ENCODE results near the gene GRAMD2A. TPM values are rescaled to one million over a fixed set of nuclear protein-coding genes. Genes with fewer than 3 reads are reported as not detected.

GRAMD2A gene
- total and polyA plus RNA-seq, 10 of the 15 experiments (the other 5 are each of a cell fraction or from before 2014, with no cell fraction given), result 0.02 to 0.35 TPM; not detected in 8

GRCh38 chr15:72118017-72118978 lies 79.3 kb downstream of the GRAMD2A start, which contains the start of the genes MYO9A and SENP8 (continued):
- peak; percentile 26; the same call in 1 of the 2 replicates for TF ChIP-seq NR2C1 (IDR thresholded peaks at IDR 0.05)
- TF ChIP-seq ETV6 (conservative IDR thresholded peaks at IDR 0.05 in 1 of 2, IDR thresholded peaks at IDR 0.05 in 1 of 2; ENCODE audit: borderline replicate concordance in 1 of 2, low read depth in 1 of 2), result no peak
- TF ChIP-seq PKNOX1 (IDR thresholded peaks at IDR 0.05), result peak; percentile 50; the same call in 1 of the 2 replicates
- no peak for TF ChIP-seq ZNF592 (IDR thresholded peaks at IDR 0.05)
- no peak for TF ChIP-seq CEBPB (IDR thresholded peaks at IDR 0.05; ENCODE audit: borderline replicate concordance in 1 of 2, low read depth in 2 of 2, low read length in 2 of 2)
- no peak for TF ChIP-seq MEF2B (IDR thresholded peaks at IDR 0.05; ENCODE audit: partially characterized antibody, poor library complexity, severe bottlenecking)
- TF ChIP-seq EZH2 (IDR thresholded peaks at IDR 0.05; ENCODE audit: borderline replicate concordance, control insufficient read depth, low read depth, low read length), result no peak
- TF ChIP-seq BACH1 (IDR thresholded peaks at IDR 0.05; ENCODE audit: borderline replicate concordance), result no peak; the same call in 1 of the 2 replicates
- no peak; the same call in none of the 2 replicates for TF ChIP-seq LARP7 (IDR thresholded peaks at IDR 0.05)
- TF ChIP-seq RUNX3 (IDR thresholded peaks at IDR 0.05; ENCODE audit: low read length), result no peak
- peak; percentile 35; the same call in 1 of the 2 replicates for TF ChIP-seq MTA2 (IDR thresholded peaks at IDR 0.05; ENCODE audit: low read depth)
- TF ChIP-seq PML (IDR thresholded peaks at IDR 0.05; ENCODE audit: low read length), result peak; percentile 78
- no peak for TF ChIP-seq CHD2 (IDR thresholded peaks at IDR 0.05; ENCODE audit: borderline replicate concordance, low read depth, low read length)
- TF ChIP-seq TAF1 (IDR thresholded peaks at IDR 0.05; ENCODE audit: borderline replicate concordance, low read depth, low read length), result peak; percentile 64; the same call in 1 of the 2 replicates
- no peak for TF ChIP-seq SKIL (IDR thresholded peaks at IDR 0.05; ENCODE audit: low read depth, poor library complexity, severe bottlenecking)
- no peak for TF ChIP-seq HSF1 (IDR thresholded peaks at IDR 0.05; ENCODE audit: low read depth, low read length)
- TF ChIP-seq MLLT1 (IDR thresholded peaks at IDR 0.05), result peak; percentile 45; the same call in 1 of the 2 replicates
